GM19395 (cell line): ENCODE data around the gene TRAPPC2L.
"Not testable (repeated sequence)": the region's sequence is repeated elsewhere in the genome, so short reads cannot be mapped to it uniquely, and the experiment has no call there.

ENCODE experiments used
- ATAC-seq: cut with Tn5 transposase; IDR thresholded peaks from one replicate; pipeline ENCODE4 v1.9.1; 2021; ENCODE audit warnings: mild to moderate bottlenecking, moderate library complexity; ENCODE audit not compliant: unreplicated experiment

Gene TRAPPC2L

DNA sequence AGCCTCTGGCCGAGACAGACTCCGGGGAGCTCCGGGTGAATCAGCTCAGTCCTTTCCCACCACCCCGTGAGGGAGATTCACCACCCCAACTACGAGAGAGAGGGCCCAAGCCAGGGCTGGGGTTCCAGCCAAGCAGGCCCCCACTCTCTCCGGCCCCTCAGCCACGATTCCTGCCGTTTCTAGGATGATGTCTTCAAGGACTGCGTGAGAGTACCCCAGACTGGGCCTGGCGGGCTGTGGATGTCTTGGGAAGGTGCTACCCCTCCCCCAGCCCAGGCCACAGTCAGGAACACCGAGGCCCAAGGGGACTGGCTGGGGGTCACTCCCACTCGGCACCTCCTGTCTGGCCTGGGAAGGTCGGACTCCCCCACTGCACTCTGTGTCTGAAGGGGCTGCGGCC lies 31.1 kb downstream of the TRAPPC2L start:
- no peak for ATAC-seq

- ATAC-seq: no peak
Measured at GRCh38 chr16:88888461-88889387, 31.8 kb downstream of the TRAPPC2L start.

DNA sequence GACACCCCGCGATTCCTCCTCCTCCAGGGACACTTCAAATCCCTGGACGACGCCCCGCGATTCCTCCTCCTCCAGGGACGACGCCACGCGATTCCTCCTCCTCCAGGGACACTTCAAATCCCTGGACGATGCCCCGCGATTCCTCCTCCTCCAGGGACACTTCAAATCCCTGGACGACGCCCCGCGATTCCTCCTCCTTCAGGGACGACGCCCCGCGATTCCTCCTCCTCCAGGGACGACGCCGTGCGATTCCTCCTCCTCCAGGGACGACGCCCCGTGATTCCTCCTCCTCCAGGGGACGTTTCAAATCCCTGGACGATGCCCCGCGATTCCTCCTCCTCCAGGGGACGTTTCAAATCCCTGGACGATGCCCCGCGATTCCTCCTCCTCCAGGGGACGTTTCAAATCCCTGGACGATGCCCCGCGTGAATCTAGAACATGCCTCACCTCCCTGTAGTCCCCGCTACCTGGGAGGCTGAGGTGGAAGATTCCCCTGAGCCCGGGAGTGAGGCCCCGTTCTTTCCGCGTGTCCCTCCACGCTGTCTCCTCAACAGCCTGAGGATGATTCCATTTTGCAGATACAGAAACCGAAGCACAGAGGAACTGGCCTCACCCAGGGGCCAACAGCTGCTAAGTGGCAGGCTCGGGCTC lies 32.9 kb downstream of the TRAPPC2L start:
- not testable (repeated sequence) for ATAC-seq

DNA sequence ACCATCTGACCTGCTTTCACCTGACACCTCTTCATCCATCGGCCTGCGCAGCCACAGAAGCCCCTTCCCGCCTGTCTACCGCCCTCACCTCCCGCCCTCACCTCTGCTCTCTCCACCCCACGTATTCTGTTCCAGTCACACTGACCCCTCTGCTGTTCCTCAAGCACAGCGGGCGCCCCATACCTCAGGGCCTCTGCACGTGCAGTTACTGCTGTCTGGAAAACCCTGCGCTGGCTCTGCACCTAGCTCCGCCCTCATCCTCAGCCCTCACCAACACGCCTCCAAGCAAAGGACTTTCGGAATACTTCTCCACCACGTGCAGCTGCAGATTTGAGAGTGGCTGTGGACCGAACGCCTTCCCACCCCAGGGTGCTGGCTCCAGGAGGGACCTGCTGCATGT lies 34.2 kb downstream of the TRAPPC2L start:
- no peak for ATAC-seq

DNA sequence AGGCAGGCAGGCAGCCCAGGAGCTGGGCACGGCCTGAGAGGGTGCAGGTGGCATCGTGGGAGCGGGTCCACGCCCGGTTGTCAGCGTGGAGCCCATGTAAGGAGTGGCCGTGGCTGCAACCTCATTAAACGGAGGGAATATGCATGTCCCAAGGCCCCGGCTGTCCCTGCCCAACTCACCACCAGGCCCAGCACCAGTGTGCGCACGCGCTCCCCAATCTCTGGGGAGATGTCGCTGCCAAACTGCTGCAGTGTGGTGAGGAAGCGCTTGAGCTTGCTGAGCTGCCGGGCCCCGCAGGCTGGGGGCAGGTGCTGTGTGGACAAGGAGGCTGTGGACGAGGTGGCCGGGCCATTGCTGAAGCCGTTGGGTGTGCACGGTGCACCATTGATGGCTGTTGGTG lies 35.1 kb downstream of the TRAPPC2L start:
- no peak for ATAC-seq

DNA sequence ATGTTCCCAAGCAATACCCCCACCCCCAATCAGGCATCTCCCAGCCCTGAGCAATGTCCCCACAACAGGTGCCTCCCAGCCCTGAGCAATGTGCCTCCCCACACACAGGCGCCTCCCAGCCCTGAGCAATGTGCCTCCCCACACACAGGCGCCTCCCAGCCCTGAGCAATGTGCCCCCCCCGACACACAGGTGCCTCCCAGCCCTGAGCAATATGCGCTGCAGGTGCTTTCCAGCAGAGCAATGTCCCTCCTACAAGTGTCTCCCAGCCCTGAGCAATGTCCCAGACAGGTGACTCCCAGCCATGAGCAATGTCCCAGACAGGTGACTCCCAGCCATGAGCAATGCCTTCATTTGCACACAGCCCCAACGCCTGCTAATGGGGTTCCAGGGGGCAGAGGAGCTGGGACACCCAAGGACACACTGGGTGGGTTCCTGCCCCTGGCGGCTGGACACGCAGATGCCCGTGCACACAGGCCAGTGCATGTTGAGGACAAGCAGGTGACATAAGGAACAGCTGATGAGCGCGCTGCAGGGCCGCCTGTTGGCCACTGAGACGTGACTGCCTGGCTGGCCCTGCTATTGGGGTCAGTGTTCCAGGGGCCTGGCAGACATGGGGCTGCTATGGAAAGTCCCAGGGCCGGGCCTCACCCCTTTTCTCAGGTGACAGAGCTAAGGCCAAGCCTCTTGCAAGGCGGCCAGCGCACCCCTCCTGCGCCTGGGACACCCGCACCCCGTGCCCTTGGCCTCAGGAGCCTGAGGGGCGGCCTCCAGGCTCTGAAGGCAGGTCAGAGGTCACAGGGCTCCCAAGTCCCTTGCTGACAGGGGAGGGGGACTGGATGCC lies 36.4 kb downstream of the TRAPPC2L start:
- ATAC-seq: no peak

DNA sequence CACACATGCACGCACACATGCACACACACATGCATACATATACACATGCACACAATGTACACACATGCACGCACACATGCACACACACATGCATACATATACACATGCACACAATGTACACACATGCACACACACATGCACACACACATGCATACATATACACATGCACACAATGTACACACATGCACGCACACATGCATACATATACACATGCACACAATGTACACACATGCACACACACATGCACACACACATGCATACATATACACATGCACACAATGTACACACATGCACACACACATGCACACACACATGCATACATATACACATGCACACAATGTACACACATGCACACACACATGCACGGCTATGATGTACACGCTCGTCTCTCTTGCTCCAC lies 37.3 kb downstream of the TRAPPC2L start:
- not testable (repeated sequence) for ATAC-seq

- no peak for ATAC-seq
Measured at GRCh38 chr16:88894681-88895300, 37.9 kb downstream of the TRAPPC2L start.

DNA sequence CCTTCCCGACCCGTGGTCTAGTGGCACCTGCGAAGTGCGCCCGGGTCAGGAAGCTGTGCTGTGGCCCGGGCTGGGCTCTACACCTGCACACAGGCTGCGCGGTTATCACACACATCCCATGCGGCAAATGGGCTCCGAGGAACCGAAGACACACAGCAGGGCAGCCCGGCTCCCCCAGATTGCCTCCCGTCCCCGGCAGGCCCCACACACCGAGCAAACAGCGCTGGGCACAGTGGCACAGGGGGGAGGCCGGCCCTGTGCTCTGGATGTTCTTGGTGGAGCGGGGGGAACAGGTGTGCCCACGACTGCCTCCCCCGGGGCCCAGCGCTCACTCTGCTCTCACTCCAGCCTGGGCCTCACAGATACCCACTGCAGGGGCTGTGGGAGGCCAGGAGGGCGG lies 38.4 kb downstream of the TRAPPC2L start:
- ATAC-seq: no peak

DNA sequence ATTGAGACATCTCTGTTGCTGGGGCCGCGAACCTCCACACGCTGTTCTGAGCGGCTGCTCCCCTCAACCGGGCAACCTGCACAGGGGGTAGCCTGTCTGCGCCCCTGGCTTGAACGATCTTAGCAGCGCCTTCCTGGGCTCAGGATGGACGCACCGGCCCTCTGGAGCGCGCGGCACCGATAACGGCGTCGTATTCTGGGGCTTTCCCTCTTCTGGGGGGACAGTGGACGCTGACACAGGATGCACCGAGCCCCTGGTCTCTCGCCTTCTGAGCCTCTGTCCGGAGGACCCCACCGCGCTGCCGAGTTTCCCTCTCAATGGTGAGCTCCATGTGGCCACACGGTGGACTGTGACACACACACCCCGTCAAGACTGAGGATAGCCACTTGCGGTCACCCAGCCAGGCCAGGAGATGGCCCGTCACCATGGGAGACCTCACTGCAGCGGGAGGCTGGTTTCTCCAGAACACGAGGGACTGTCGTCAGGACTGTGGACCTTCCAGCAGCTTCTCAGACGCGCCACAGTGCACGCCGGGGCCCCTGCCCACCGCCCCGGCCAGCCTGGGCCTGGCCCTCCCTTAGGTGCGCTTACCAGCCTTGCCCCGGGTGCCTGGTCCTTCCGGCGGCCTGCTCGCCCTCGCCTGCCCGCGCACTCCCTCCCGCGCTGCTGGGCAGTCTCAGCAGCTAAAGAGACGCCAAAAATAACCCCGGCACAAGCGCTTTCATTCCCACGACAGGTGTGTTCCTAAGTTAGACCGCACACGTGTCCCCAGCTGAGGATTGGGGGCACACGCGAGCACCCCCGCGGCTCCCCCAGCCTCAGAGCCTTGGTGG lies 39.5 kb downstream of the TRAPPC2L start:
- ATAC-seq: no peak

- ATAC-seq: no peak
Measured at GRCh38 chr16:88897696-88898425, 40.9 kb downstream of the TRAPPC2L start.

DNA sequence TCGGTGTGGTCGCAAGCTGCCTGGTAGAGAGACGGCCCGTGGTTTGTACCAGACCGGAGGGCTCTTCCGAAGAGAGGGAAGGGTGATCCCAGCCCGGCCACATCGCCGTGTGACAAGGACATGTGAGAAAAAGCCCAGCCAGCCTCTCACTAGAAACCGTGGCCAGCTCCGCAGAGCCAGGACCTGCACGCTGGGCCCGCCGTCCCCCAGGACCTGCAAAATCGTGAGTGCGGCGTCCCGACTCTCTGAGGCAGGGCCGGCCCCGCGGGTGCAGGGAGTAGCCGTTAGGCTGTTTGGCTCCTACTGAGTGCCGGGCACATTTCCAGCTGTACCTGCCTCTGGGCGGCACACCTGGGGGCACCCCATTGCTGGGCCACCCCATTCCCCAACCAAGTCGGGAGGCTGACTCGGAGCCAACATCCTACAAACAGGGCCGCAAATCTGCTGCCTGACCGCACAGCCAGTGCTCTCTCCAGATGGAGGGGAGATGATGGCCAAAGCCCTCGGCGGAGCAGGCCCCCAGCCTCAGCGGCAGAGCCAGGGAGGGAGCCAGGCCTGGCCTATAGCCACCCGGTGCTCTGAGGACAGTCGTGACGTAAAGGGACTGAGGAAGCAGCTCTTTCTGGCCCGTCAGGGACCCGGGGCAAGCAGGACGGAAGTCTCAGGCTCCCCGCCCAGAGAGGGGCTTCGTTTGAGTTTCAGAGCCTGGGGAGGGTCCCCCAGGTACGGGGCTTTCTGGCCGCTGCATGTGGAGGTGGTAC lies 43.2 kb downstream of the TRAPPC2L start:
- ATAC-seq: no peak

DNA sequence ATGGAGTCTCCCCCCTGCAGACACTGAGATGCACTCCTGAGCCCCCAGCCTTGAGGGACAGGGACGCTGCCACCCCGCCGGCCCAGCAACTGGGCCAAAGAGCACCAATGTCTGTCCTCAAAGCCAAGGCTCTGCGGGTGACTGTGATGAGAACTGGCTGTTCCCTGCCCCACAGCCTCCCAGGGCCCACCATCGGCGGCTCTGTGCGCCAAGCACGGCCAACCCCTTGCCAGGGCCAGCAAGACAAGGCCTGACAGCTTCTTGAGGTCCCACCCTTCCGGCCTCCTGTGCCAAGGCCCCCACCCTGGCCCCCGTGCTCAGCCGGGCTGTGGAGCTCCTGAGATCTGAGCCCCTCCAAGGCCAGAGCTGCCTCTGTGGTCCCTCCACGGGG lies 43.7 kb downstream of the TRAPPC2L start:
- ATAC-seq: no peak

- ATAC-seq: no peak
Measured at GRCh38 chr16:88901718-88902337, 44.9 kb downstream of the TRAPPC2L start.

GRCh38 chr16:88902744-88903143 lies 45.8 kb downstream of the TRAPPC2L start:
- no peak for ATAC-seq

GRCh38 chr16:88903267-88903666 lies 46.3 kb downstream of the TRAPPC2L start:
- no peak for ATAC-seq

GRCh38 chr16:88904676-88905365 lies 47.9 kb downstream of the TRAPPC2L start:
- ATAC-seq: no peak

GRCh38 chr16:88905563-88905962 lies 48.6 kb downstream of the TRAPPC2L start:
- no peak for ATAC-seq
